Fibroblast of lung (primary cell): ENCODE measurements around the gene IL2RA. TPM values are rescaled to one million over a fixed set of nuclear protein-coding genes. Genes with fewer than 3 reads are reported as not detected.

ENCODE experiments used
- DNase-seq, 2 donors: peaks; one replicate each; pipeline versions ENCODE4 v3.0.0 to v3.0.0-alpha.2; 2010; ENCODE audit warnings: low read depth in 2 of 2
- H2AFZ ChIP-seq: 2 replicates; pipeline ENCODE4 v1.5.1; 2012; ENCODE audit warnings: low read length, control low read depth, inconsistent platforms
- H3K27ac ChIP-seq: 2 replicates; pipeline ENCODE4 v1.5.1; 2011; ENCODE audit warnings: low read length, control low read depth; ENCODE audit not compliant: insufficient read depth
- H3K27me3 ChIP-seq: 2 replicates; pipeline ENCODE4 v1.5.1; 2011; ENCODE audit warnings: mild to moderate bottlenecking, low read length; ENCODE audit not compliant: control insufficient read depth, insufficient read depth
- H3K36me3 ChIP-seq: 2 replicates; pipeline ENCODE4 v1.5.1; 2011; ENCODE audit warnings: low read length; ENCODE audit not compliant: control insufficient read depth, insufficient read depth
- H3K4me1 ChIP-seq: 2 replicates; pipeline ENCODE4 v1.5.1; 2011; ENCODE audit warnings: low read length; ENCODE audit not compliant: control insufficient read depth, insufficient read depth; ENCODE audit errors: extremely low read depth
- H3K4me2 ChIP-seq: 2 replicates; pipeline ENCODE4 v1.5.1; 2011; ENCODE audit warnings: low read length, control low read depth; ENCODE audit not compliant: insufficient read depth; ENCODE audit errors: extremely low read depth
- H3K4me3 ChIP-seq, 4 experiments: fragments of 200-600 bp in 1 of 4; sonication (generic) in 1 of 4; replicated peaks in 1 of 4; 2 replicates each; pipeline ENCODE4 v1.5.1; 2011 to 2016; ENCODE audit warnings: low read length in 4 of 4, low read depth in 3 of 4, mild to moderate bottlenecking in 3 of 4, control low read depth in 2 of 4, inconsistent platforms in 1 of 4, mixed read lengths in 1 of 4; ENCODE audit not compliant: insufficient read depth in 1 of 4; ENCODE audit errors: control extremely low read depth in 1 of 4
- H3K79me2 ChIP-seq: 2 replicates; pipeline ENCODE4 v1.5.1; 2012; ENCODE audit warnings: mild to moderate bottlenecking, low read length, inconsistent platforms; ENCODE audit not compliant: control insufficient read depth, insufficient read depth
- H3K9ac ChIP-seq: 2 replicates; pipeline ENCODE4 v1.5.1; 2011; ENCODE audit warnings: mild to moderate bottlenecking, low read length, control low read depth; ENCODE audit not compliant: insufficient read depth
- H3K9me3 ChIP-seq: 2 replicates; pipeline ENCODE4 v1.5.1; 2012; ENCODE audit warnings: low read depth, low read length; ENCODE audit not compliant: control insufficient read depth, insufficient read depth
- H4K20me1 ChIP-seq: 2 replicates; pipeline ENCODE4 v1.5.1; 2011; ENCODE audit warnings: low read length; ENCODE audit not compliant: control insufficient read depth, insufficient read depth; ENCODE audit errors: extremely low read depth
- EZH2 ChIP-seq: IDR thresholded peaks from 2 replicates; pipeline ENCODE4 v1.5.1; 2012; ENCODE audit warnings: low read length, control low read depth, mild to moderate bottlenecking; ENCODE audit errors: missing control alignments
- polyA plus RNA-seq, 2 donors: library from polyadenylated mRNA; depleted of rRNA in 1 of 2; stranded (reverse) in 1 of 2; unstranded in 1 of 2; fragments of >200 nt; gene quantifications; 2 replicates each; pipeline ENCODE4 v1.2.1, GENCODE V29; 2011 to 2012; ENCODE audit warnings: missing spikeins in 1 of 2
- total RNA-seq: library from RNA; depleted of rRNA; stranded (reverse); fragments of >200 nt; gene quantifications from 2 replicates; pipeline ENCODE4 v1.2.1, GENCODE V29; 2014
- TF ChIP-seq, protein P1 (sequence below), 2 donors: IDR thresholded peaks in 1 of 2; conservative IDR thresholded peaks in 1 of 2; 1 replicate in 1 of 2; 2 replicates in 1 of 2; pipeline ENCODE4 v1.5.1; 2011 to 2012; ENCODE audit warnings: low read length in 2 of 2, control low read depth in 1 of 2, inconsistent platforms in 1 of 2, low read depth in 1 of 2, mild to moderate bottlenecking in 1 of 2

IL2RA gene
- total and polyA plus RNA-seq, 2 donors (not counting 1 experiment from before 2014, with no cell fraction given): not detected

- Histone ChIP-seq H3K27me3 (no peaks in the 10 kb centered on the region), H3K9me3 (no peaks in the 10 kb centered on the region), H3K36me3 (no peaks in the 10 kb centered on the region)
These were observed 43.0 kb downstream of the IL2RA start for GRCh38 chr10:6019010-6019782.

GRCh38 chr10:6018422-6018821 lies 43.7 kb downstream of the IL2RA start:
- Histone ChIP-seq H3K9me3 (no peaks in the 10 kb centered on the region), H3K4me2 (no peak overlapping the region), H3K36me3 (no peaks in the 10 kb centered on the region), H3K4me3 (no peak overlapping the region), H3K9ac (no peak overlapping the region), H4K20me1 (no peaks in the 10 kb centered on the region), H3K27me3 (no peaks in the 10 kb centered on the region), H3K4me1 (no peaks in the 10 kb centered on the region), H2AFZ (no peak overlapping the region), H3K79me2 (no peaks in the 10 kb centered on the region), H3K27ac (no peak overlapping the region)
- DNase-seq: peak in 1 of 2 donors; percentile 31
- TF ChIP-seq, protein P1, sequence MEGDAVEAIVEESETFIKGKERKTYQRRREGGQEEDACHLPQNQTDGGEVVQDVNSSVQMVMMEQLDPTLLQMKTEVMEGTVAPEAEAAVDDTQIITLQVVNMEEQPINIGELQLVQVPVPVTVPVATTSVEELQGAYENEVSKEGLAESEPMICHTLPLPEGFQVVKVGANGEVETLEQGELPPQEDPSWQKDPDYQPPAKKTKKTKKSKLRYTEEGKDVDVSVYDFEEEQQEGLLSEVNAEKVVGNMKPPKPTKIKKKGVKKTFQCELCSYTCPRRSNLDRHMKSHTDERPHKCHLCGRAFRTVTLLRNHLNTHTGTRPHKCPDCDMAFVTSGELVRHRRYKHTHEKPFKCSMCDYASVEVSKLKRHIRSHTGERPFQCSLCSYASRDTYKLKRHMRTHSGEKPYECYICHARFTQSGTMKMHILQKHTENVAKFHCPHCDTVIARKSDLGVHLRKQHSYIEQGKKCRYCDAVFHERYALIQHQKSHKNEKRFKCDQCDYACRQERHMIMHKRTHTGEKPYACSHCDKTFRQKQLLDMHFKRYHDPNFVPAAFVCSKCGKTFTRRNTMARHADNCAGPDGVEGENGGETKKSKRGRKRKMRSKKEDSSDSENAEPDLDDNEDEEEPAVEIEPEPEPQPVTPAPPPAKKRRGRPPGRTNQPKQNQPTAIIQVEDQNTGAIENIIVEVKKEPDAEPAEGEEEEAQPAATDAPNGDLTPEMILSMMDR (conservative IDR thresholded peaks at IDR 0.05 in 1 of 2, IDR thresholded peaks at IDR 0.05 in 1 of 2; ENCODE audit: low read depth in 1 of 2, low read length in 2 of 2): no peak
- TF ChIP-seq EZH2: no peak

More at GRCh38 chr10:6019010-6019782, 43.0 kb downstream of the IL2RA start:
- Histone ChIP-seq H3K9ac (no peak overlapping the region), H3K27ac (no peak overlapping the region), H3K4me1 (no peaks in the 10 kb centered on the region), H4K20me1 (no peaks in the 10 kb centered on the region), H3K4me2 (no peak overlapping the region), H2AFZ (no peak overlapping the region), H3K4me3 (no peak overlapping the region), H3K79me2 (no peaks in the 10 kb centered on the region)
- no peak for TF ChIP-seq EZH2
- TF ChIP-seq, protein P1 (conservative IDR thresholded peaks at IDR 0.05 in 1 of 2, IDR thresholded peaks at IDR 0.05 in 1 of 2; ENCODE audit: low read depth in 1 of 2, low read length in 2 of 2): no peak
- DNase-seq: no peak

- no peaks in the 10 kb centered on the region for H4K20me1 ChIP-seq
These were observed 44.3 kb downstream of the IL2RA start for GRCh38 chr10:6017781-6018354.

More at GRCh38 chr10:6017781-6018354, 44.3 kb downstream of the IL2RA start:
- Histone ChIP-seq H3K27ac (no peak overlapping the region), H3K4me1 (no peaks in the 10 kb centered on the region), H3K4me3 (no peak overlapping the region), H3K79me2 (no peaks in the 10 kb centered on the region), H3K4me2 (no peak overlapping the region), H3K9me3 (no peaks in the 10 kb centered on the region), H3K9ac (no peak overlapping the region), H3K36me3 (no peaks in the 10 kb centered on the region), H2AFZ (no peak overlapping the region), H3K27me3 (no peaks in the 10 kb centered on the region)
- DNase-seq: no peak
- TF ChIP-seq, protein P1 (conservative IDR thresholded peaks at IDR 0.05 in 1 of 2, IDR thresholded peaks at IDR 0.05 in 1 of 2; ENCODE audit: low read depth in 1 of 2, low read length in 2 of 2): no peak
- TF ChIP-seq EZH2: no peak
